ENCODE measurements around the gene OR8I2.
"Not testable (repeated sequence)": the region's sequence is repeated elsewhere in the genome, so short reads cannot be mapped to it uniquely, and the experiment has no call there.

OR8I2 gene

GRCh38 chr11:56122073-56122472, 29.0 kb downstream of the OR8I2 start, which contains the start of gene OR8H3:
OR8H3 (plus strand) TSS chr11:56122373; CDS start chr11:56122373, 0 bp downstream.
- no peak for DNase-seq
- no peak within 1 kb of the TSS for H3K27ac ChIP-seq (ENCODE audit: insufficient read depth, low read length, poor library complexity, severe bottlenecking)
- no peaks in the 10 kb centered on the region for H3K9me3 ChIP-seq (ENCODE audit: control insufficient read depth, low read length)
- H3K36me3 ChIP-seq (ENCODE audit: control insufficient read depth, insufficient read depth, low read length), result no peaks in the 10 kb centered on the region
- no peaks in the 10 kb centered on the region for H3K27me3 ChIP-seq (replicated peaks; ENCODE audit: control insufficient read depth, insufficient read depth, low read length, poor library complexity, severe bottlenecking)
- no peak within 1 kb of the TSS for H3K4me3 ChIP-seq (ENCODE audit: insufficient read depth, low read depth, low read length, poor library complexity, severe bottlenecking)
- no peaks in the 10 kb centered on the region for H3K4me1 ChIP-seq (ENCODE audit: control insufficient read depth, insufficient read depth, low read length, poor library complexity, severe bottlenecking)

GRCh38 chr11:56140151-56140661, 47.1 kb downstream of the OR8I2 start, which contains the start of gene OR8J3:
OR8J3 (minus strand) TSS chr11:56140201; CDS start chr11:56137718, 2,483 bp downstream.
- H3K36me3 ChIP-seq (ENCODE audit: control insufficient read depth, insufficient read depth, low read length), result no peaks in the 10 kb centered on the region
- H3K27me3 ChIP-seq (replicated peaks; ENCODE audit: control insufficient read depth, insufficient read depth, low read length, poor library complexity, severe bottlenecking), result no peaks in the 10 kb centered on the region
- no peaks in the 10 kb centered on the region for H3K4me1 ChIP-seq (ENCODE audit: control insufficient read depth, insufficient read depth, low read length, poor library complexity, severe bottlenecking)
- H3K4me3 ChIP-seq (ENCODE audit: insufficient read depth, low read depth, low read length, poor library complexity, severe bottlenecking), result no peak within 1 kb of the TSS
- H3K9me3 ChIP-seq (ENCODE audit: control insufficient read depth, low read length), result no peaks in the 10 kb centered on the region
- no peak for DNase-seq
- H3K27ac ChIP-seq (ENCODE audit: insufficient read depth, low read length, poor library complexity, severe bottlenecking), result no peak within 1 kb of the TSS

- H3K4me3 ChIP-seq (ENCODE audit: insufficient read depth, low read depth, low read length, poor library complexity, severe bottlenecking); H3K4me1 ChIP-seq (ENCODE audit: control insufficient read depth, insufficient read depth, low read length, poor library complexity, severe bottlenecking); H3K36me3 ChIP-seq (ENCODE audit: control insufficient read depth, insufficient read depth, low read length); H3K9me3 ChIP-seq (ENCODE audit: control insufficient read depth, low read length); H3K27me3 ChIP-seq (replicated peaks; ENCODE audit: control insufficient read depth, insufficient read depth, low read length, poor library complexity, severe bottlenecking); DNase-seq; H3K27ac ChIP-seq (ENCODE audit: insufficient read depth, low read length, poor library complexity, severe bottlenecking): not testable (repeated sequence)
Observed at GRCh38 chr11:56143681-56144080, 50.6 kb downstream of the OR8I2 start.

Measured in effector memory CD4-positive, alpha-beta T cell (primary cell).